Smooth muscle cell (in vitro differentiated cells): ENCODE data around the gene ENOX1. TPM values are rescaled to one million over a fixed set of nuclear protein-coding genes. Genes with fewer than 3 reads are reported as not detected.

Experiments
- DNase-seq: peaks from one replicate; lab custom pipeline; 2025; ENCODE audit not compliant: unreplicated experiment; lab: John Stamatoyannopoulos, UW
- H2AFZ ChIP-seq: fragments of 200-600 bp; sonication (generic); 2 replicates; pipeline ENCODE4 v1.6.0; 2016; ENCODE audit warnings: antibody characterized with exemption, low read depth, mild to moderate bottlenecking
- H3F3A ChIP-seq: fragments of 200-600 bp; sonication (generic); 2 replicates; pipeline ENCODE4 v1.6.0; 2017; ENCODE audit warnings: antibody characterized with exemption, low read depth
- H3K27ac ChIP-seq: fragments of 200-600 bp; sonication (generic); 2 replicates; pipeline ENCODE4 v1.5.1; 2016; ENCODE audit warnings: low read depth, mild to moderate bottlenecking
- H3K27me3 ChIP-seq: fragments of 200-600 bp; sonication (generic); 2 replicates; pipeline ENCODE4 v1.6.1; 2016; ENCODE audit warnings: low read depth, mild to moderate bottlenecking
- H3K36me3 ChIP-seq: fragments of 200-600 bp; sonication (generic); 2 replicates; pipeline ENCODE4 v1.5.1; 2016; ENCODE audit warnings: low read depth
- H3K4me1 ChIP-seq: fragments of 200-600 bp; sonication (generic); 2 replicates; pipeline ENCODE4 v1.5.1; 2016; ENCODE audit warnings: low read depth
- H3K4me2 ChIP-seq: fragments of 200-600 bp; sonication (generic); 2 replicates; pipeline ENCODE4 v1.6.0; 2016; ENCODE audit warnings: mild to moderate bottlenecking
- H3K4me3 ChIP-seq: fragments of 200-600 bp; sonication (generic); 2 replicates; pipeline ENCODE4 v1.5.1; 2016; ENCODE audit warnings: mild to moderate bottlenecking
- H3K79me2 ChIP-seq: fragments of 200-600 bp; sonication (generic); 2 replicates; pipeline ENCODE4 v1.6.0; 2016; ENCODE audit warnings: low read depth, mild to moderate bottlenecking
- H3K9ac ChIP-seq: fragments of 200-600 bp; sonication (generic); 2 replicates; pipeline ENCODE4 v1.6.0; 2016; ENCODE audit warnings: low read depth
- H3K9me3 ChIP-seq: fragments of 200-600 bp; sonication (generic); replicated peaks from 2 replicates; pipeline ENCODE4 v1.5.1; 2016; ENCODE audit warnings: low read depth
- H4K20me1 ChIP-seq: fragments of 200-600 bp; sonication (generic); 2 replicates; pipeline ENCODE4 v1.6.0; 2016; ENCODE audit warnings: low read depth
- WGBS: methylation state at CpG from one replicate; pipeline ENCODE4 v1.1.7; 2016; ENCODE audit warnings: low lambda C conversion rate; 5-methylcytosine and 5-hydroxymethylcytosine counted together
- polyA plus RNA-seq: library from polyadenylated mRNA; unstranded; fragments of >200 nt; fragmentation: Nextera tagmentation; extraction: Ambion mirVana; gene quantifications from 2 replicates; pipeline ENCODE4 v1.2.1, GENCODE V29; 2016
- total RNA-seq: library from RNA; depleted of rRNA; stranded (reverse); fragments of >200 nt; gene quantifications from 2 replicates; pipeline ENCODE4 v1.2.3, GENCODE V29; 2014
- TF ChIP-seq, protein P1 (sequence below): fragments of 200-600 bp; sonication (generic); IDR thresholded peaks from 2 replicates; pipeline ENCODE4 v1.5.1; 2017; ENCODE audit warnings: borderline replicate concordance, mild to moderate bottlenecking, antibody characterized with exemption; ENCODE audit not compliant: insufficient read depth, poor library complexity, severe bottlenecking

Gene ENOX1
- total and polyA plus RNA-seq, 2 experiments from 2014 or later = 1.9 to 2.6 TPM

DNA sequence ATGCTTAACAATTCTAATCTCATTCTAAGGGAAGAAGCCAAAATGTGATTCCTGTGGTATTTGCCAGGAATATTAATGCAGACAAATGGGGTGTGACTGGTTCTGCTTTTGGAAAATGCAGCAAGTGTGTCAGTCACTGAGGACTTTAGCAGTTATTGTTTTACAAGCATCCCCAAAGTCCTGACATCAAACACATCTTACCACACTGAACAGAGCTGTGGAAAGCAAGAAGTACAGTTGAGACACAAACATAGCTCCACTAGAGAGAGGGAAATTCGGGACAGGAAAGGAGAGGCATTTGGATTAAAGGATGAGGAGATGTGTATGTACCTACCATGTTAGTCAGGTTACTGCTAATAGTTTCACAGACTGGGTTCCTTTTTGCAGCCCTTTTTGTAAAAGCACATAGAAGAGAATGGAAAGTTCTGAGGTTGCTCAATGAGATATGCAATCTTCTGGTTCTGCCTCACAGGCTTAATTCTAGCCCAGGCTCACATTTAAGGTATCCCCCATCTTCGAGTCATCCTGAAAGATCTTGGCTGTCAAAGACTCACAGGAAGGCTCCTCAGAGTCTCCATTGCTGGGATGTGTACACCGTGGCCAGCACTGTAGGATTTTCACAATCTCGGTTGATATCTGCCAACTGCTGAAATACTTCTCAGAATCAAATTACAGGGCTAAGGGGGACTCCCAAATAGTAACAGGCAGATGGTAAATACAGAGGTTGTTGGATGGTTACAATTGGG is 446.8 kb downstream of the ENOX1 start:
- Histone ChIP-seq H4K20me1 (no peaks in the 10 kb centered on the region), H3K27me3 (no peaks in the 10 kb centered on the region), H3K4me1 (no peaks in the 10 kb centered on the region), H3K9me3 (no peaks in the 10 kb centered on the region), H3K36me3 (no peaks in the 10 kb centered on the region), H2AFZ (no peak overlapping the region), H3K9ac (no peak overlapping the region), H3K4me2 (no peak overlapping the region), H3K4me3 (no peak overlapping the region), H3F3A (no peaks in the 10 kb centered on the region), H3K27ac (no peak overlapping the region), H3K79me2 (no peaks in the 10 kb centered on the region)
- 89% methylated on average over 4 of the region's 4 CpGs for WGBS
- TF ChIP-seq, protein P1, sequence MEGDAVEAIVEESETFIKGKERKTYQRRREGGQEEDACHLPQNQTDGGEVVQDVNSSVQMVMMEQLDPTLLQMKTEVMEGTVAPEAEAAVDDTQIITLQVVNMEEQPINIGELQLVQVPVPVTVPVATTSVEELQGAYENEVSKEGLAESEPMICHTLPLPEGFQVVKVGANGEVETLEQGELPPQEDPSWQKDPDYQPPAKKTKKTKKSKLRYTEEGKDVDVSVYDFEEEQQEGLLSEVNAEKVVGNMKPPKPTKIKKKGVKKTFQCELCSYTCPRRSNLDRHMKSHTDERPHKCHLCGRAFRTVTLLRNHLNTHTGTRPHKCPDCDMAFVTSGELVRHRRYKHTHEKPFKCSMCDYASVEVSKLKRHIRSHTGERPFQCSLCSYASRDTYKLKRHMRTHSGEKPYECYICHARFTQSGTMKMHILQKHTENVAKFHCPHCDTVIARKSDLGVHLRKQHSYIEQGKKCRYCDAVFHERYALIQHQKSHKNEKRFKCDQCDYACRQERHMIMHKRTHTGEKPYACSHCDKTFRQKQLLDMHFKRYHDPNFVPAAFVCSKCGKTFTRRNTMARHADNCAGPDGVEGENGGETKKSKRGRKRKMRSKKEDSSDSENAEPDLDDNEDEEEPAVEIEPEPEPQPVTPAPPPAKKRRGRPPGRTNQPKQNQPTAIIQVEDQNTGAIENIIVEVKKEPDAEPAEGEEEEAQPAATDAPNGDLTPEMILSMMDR = no peak
- no peak for DNase-seq

DNA sequence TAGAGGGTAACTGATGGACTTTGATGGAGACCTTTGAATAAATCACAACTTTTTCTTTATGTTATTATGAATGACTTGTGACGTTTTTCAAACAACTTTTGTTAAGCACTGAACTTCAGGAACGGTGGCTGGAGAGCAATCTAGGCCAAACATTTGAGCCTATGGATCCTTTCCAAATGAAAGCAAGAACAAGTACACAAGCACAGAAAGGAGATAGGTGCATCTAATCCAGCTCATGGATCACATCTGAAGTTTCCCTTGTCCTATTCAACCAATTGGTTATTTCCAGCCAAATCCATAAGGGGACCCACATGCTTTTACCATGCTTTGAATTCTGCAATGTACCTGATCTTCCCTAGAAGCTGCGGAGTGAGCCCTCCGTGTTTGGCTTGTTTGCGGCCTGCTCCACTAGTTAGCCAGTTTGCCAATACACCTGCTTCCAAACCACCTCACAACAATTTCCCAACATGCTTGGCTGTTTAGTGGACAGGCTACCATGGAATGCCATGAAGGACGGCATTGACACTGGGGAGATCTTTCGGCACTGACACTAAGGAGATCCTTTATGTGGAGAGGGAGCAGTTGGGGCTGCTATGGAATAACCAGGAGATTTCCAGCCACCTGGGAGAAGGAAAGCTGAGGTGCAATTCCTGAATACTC is 447.5 kb downstream of the ENOX1 start:
- 97% methylated on average over 7 of the region's 7 CpGs for WGBS
- no peaks in the 10 kb centered on the region for H3K9me3 ChIP-seq
- no peaks in the 10 kb centered on the region for H3K27me3 ChIP-seq
- no peak overlapping the region for H2AFZ ChIP-seq
- H3K27ac ChIP-seq = no peak overlapping the region
- H3F3A ChIP-seq = no peaks in the 10 kb centered on the region
- H3K4me3 ChIP-seq = no peak overlapping the region
- no peak for DNase-seq
- no peak overlapping the region for H3K9ac ChIP-seq
- H3K36me3 ChIP-seq = no peaks in the 10 kb centered on the region
- TF ChIP-seq, protein P1 = no peak
- H3K4me1 ChIP-seq = no peaks in the 10 kb centered on the region
- no peaks in the 10 kb centered on the region for H4K20me1 ChIP-seq
- no peak overlapping the region for H3K4me2 ChIP-seq
- no peaks in the 10 kb centered on the region for H3K79me2 ChIP-seq

DNA sequence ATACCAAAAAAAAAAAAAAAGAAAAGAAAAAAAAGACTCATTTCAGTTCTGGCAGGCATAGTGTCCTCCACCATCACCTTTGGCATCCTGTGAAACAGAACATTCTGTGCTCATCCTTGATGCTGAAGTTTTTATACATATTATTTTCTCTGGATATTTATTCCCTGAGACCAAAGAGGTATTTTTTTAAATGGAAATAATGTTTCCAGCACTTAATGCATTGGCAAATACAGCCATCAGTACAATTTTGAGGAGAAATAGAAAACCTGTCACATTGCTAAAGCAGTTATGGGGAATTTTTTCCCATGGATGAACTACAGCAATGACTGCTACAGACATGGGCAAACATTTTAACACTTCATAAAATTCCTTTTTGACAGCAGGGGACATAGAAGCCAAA is 451.0 kb downstream of the ENOX1 start:
- Histone ChIP-seq H3K9ac (no peak overlapping the region), H3K4me1 (peaks cover 9% of the 10 kb centered on the region), H3K36me3 (no peaks in the 10 kb centered on the region), H3K79me2 (no peaks in the 10 kb centered on the region), H3K27me3 (no peaks in the 10 kb centered on the region), H3K27ac (no peak overlapping the region), H3K4me3 (no peak overlapping the region), H3K4me2 (no peak overlapping the region), H3K9me3 (no peaks in the 10 kb centered on the region), H3F3A (no peaks in the 10 kb centered on the region), H4K20me1 (no peaks in the 10 kb centered on the region), H2AFZ (no peak overlapping the region)
- no peak for DNase-seq
- TF ChIP-seq, protein P1 = no peak
